ENCODE results near the gene DTD1.

GRCh38 chr20:18633411-18633810 lies 45.6 kb downstream of the DTD1 start:
- TF ChIP-seq, protein P1, sequence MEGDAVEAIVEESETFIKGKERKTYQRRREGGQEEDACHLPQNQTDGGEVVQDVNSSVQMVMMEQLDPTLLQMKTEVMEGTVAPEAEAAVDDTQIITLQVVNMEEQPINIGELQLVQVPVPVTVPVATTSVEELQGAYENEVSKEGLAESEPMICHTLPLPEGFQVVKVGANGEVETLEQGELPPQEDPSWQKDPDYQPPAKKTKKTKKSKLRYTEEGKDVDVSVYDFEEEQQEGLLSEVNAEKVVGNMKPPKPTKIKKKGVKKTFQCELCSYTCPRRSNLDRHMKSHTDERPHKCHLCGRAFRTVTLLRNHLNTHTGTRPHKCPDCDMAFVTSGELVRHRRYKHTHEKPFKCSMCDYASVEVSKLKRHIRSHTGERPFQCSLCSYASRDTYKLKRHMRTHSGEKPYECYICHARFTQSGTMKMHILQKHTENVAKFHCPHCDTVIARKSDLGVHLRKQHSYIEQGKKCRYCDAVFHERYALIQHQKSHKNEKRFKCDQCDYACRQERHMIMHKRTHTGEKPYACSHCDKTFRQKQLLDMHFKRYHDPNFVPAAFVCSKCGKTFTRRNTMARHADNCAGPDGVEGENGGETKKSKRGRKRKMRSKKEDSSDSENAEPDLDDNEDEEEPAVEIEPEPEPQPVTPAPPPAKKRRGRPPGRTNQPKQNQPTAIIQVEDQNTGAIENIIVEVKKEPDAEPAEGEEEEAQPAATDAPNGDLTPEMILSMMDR (conservative IDR thresholded peaks at IDR 0.05; ENCODE audit: low read length) = no peak
- TF ChIP-seq EZH2phosphoT487 (IDR thresholded peaks at IDR 0.05; ENCODE audit: borderline replicate concordance) = no peak

Data from Loucy (cell line).